Liver (tissue), 3 donors: ENCODE data around the gene MYOZ2.

ENCODE experiments used
- EGR1 ChIP-seq, 2 donors: IDR thresholded peaks; 2 replicates each; pipeline ENCODE4 v1.6.1; 2016 to 2018; ENCODE audit warnings: antibody characterized with exemption in 2 of 2, low read depth in 2 of 2
- FOXA1 ChIP-seq: IDR thresholded peaks from 2 replicates; pipeline ENCODE4 v1.6.1; 2016; ENCODE audit warnings: antibody characterized with exemption
- FOXA2 ChIP-seq: IDR thresholded peaks from 2 replicates; pipeline ENCODE4 v1.6.1; 2016; ENCODE audit warnings: antibody characterized with exemption
- GABPA ChIP-seq, 2 donors: IDR thresholded peaks in 1 of 2; conservative IDR thresholded peaks in 1 of 2; 2 replicates each; pipeline ENCODE4 v1.6.1; 2016; ENCODE audit warnings: antibody characterized with exemption in 2 of 2, mild to moderate bottlenecking in 1 of 2, moderate library complexity in 1 of 2
- HNF4A ChIP-seq, 2 donors: conservative IDR thresholded peaks; 2 replicates each; pipeline ENCODE4 v1.6.1; 2016; ENCODE audit warnings: antibody characterized with exemption in 2 of 2, mild to moderate bottlenecking in 2 of 2
- RAD21 ChIP-seq, 2 donors: IDR thresholded peaks; 2 replicates each; pipeline ENCODE4 v1.6.1; 2016; ENCODE audit warnings: antibody characterized with exemption in 2 of 2, mild to moderate bottlenecking in 2 of 2
- SP1 ChIP-seq: IDR thresholded peaks from 2 replicates; pipeline ENCODE4 v1.6.1; 2018; ENCODE audit warnings: antibody characterized with exemption, mild to moderate bottlenecking
- TAF1 ChIP-seq: conservative IDR thresholded peaks from 2 replicates; pipeline ENCODE4 v1.6.1; 2016; ENCODE audit warnings: antibody characterized with exemption, mild to moderate bottlenecking
- YY1 ChIP-seq: IDR thresholded peaks from 2 replicates; pipeline ENCODE4 v1.6.1; 2016; ENCODE audit warnings: antibody characterized with exemption, mild to moderate bottlenecking
- TF ChIP-seq, protein P1 (sequence below): fragments of 150-350 bp; IDR thresholded peaks from 2 replicates; pipeline ENCODE4 v1.5.1; 2017; ENCODE audit warnings: improper control_type of control experiment, low read depth, low read length; ENCODE audit not compliant: missing input control
- TF ChIP-seq, protein P2 (sequence below): IDR thresholded peaks from 2 replicates; pipeline ENCODE4 v1.6.1; 2016; ENCODE audit warnings: antibody characterized with exemption
- TF ChIP-seq, protein P3 (sequence below): IDR thresholded peaks from 2 replicates; pipeline ENCODE4 v1.6.1; 2016; ENCODE audit warnings: antibody characterized with exemption, mild to moderate bottlenecking
- TF ChIP-seq, protein P4 (sequence below): IDR thresholded peaks from 2 replicates; pipeline ENCODE4 v1.6.1; 2016; ENCODE audit warnings: antibody characterized with exemption
- donor health status: healthy.
- donor health status: healthy.

DNA sequence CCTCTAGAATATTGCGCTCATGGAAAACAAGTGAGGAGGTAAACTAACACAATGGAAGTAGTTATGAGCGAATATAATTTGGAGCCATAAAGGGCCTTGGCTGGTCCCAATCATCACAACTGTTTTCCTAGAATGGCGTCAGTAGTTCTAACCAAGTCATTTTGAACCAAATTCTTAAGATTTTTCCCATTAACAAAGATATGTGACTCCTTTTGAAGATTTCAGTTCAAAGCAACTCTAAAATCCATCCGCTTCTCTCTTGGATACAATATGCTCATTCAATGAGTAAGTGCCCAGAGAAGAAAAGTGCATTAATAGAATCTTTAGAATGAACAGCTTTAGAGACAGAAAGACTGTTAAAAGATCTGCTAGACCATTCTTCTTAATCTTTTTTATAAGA is 19.6 kb upstream of the MYOZ2 start:
- no peak for TF ChIP-seq YY1
- TF ChIP-seq, protein P1, sequence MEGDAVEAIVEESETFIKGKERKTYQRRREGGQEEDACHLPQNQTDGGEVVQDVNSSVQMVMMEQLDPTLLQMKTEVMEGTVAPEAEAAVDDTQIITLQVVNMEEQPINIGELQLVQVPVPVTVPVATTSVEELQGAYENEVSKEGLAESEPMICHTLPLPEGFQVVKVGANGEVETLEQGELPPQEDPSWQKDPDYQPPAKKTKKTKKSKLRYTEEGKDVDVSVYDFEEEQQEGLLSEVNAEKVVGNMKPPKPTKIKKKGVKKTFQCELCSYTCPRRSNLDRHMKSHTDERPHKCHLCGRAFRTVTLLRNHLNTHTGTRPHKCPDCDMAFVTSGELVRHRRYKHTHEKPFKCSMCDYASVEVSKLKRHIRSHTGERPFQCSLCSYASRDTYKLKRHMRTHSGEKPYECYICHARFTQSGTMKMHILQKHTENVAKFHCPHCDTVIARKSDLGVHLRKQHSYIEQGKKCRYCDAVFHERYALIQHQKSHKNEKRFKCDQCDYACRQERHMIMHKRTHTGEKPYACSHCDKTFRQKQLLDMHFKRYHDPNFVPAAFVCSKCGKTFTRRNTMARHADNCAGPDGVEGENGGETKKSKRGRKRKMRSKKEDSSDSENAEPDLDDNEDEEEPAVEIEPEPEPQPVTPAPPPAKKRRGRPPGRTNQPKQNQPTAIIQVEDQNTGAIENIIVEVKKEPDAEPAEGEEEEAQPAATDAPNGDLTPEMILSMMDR, result no peak
- TF ChIP-seq EGR1 (IDR thresholded peaks at IDR 0.05; ENCODE audit: low read depth in 2 of 2), result no peak
- TF ChIP-seq GABPA (IDR thresholded peaks at IDR 0.05 in 1 of 2, conservative IDR thresholded peaks at IDR 0.05 in 1 of 2), result no peak
- TF ChIP-seq RAD21 (IDR thresholded peaks at IDR 0.05), result no peak
- no peak for TF ChIP-seq HNF4A (conservative IDR thresholded peaks at IDR 0.05)
- TF ChIP-seq FOXA1, result no peak
- TF ChIP-seq TAF1, result no peak
- TF ChIP-seq, protein P2, sequence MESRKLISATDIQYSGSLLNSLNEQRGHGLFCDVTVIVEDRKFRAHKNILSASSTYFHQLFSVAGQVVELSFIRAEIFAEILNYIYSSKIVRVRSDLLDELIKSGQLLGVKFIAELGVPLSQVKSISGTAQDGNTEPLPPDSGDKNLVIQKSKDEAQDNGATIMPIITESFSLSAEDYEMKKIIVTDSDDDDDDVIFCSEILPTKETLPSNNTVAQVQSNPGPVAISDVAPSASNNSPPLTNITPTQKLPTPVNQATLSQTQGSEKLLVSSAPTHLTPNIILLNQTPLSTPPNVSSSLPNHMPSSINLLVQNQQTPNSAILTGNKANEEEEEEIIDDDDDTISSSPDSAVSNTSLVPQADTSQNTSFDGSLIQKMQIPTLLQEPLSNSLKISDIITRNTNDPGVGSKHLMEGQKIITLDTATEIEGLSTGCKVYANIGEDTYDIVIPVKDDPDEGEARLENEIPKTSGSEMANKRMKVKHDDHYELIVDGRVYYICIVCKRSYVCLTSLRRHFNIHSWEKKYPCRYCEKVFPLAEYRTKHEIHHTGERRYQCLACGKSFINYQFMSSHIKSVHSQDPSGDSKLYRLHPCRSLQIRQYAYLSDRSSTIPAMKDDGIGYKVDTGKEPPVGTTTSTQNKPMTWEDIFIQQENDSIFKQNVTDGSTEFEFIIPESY, result no peak
- TF ChIP-seq, protein P3, sequence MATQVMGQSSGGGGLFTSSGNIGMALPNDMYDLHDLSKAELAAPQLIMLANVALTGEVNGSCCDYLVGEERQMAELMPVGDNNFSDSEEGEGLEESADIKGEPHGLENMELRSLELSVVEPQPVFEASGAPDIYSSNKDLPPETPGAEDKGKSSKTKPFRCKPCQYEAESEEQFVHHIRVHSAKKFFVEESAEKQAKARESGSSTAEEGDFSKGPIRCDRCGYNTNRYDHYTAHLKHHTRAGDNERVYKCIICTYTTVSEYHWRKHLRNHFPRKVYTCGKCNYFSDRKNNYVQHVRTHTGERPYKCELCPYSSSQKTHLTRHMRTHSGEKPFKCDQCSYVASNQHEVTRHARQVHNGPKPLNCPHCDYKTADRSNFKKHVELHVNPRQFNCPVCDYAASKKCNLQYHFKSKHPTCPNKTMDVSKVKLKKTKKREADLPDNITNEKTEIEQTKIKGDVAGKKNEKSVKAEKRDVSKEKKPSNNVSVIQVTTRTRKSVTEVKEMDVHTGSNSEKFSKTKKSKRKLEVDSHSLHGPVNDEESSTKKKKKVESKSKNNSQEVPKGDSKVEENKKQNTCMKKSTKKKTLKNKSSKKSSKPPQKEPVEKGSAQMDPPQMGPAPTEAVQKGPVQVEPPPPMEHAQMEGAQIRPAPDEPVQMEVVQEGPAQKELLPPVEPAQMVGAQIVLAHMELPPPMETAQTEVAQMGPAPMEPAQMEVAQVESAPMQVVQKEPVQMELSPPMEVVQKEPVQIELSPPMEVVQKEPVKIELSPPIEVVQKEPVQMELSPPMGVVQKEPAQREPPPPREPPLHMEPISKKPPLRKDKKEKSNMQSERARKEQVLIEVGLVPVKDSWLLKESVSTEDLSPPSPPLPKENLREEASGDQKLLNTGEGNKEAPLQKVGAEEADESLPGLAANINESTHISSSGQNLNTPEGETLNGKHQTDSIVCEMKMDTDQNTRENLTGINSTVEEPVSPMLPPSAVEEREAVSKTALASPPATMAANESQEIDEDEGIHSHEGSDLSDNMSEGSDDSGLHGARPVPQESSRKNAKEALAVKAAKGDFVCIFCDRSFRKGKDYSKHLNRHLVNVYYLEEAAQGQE, result no peak
- TF ChIP-seq FOXA2, result no peak
- TF ChIP-seq SP1, result no peak
- TF ChIP-seq, protein P4, sequence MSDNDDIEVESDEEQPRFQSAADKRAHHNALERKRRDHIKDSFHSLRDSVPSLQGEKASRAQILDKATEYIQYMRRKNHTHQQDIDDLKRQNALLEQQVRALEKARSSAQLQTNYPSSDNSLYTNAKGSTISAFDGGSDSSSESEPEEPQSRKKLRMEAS, result no peak
